GM21447 (cell line): Measurements from ENCODE around the gene IRX5.

ENCODE experiments used
- ATAC-seq: cut with Tn5 transposase; IDR thresholded peaks from one replicate; pipeline ENCODE4 v1.9.1; 2021; ENCODE audit not compliant: unreplicated experiment

IRX5 gene

DNA sequence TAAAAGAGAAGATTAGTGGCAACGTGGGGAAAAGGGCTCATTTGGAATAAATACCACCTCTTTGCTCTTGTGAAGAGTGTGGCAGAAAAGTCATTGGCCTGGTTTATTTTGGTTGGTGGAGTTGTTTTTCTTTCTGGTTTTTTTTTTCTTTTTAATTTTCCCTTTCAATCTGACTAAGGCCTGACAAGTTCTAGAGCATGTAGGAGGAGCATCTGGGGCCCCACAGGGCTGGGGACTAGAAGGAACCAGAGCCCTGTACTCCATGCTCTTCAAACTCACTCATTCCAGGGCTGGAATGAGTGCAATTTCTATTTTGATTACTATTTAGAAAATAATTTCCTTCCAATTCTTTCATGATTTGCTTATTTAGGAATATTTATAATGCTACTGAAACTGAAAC lies 13.3 kb downstream of the IRX5 start:
- no peak for ATAC-seq

DNA sequence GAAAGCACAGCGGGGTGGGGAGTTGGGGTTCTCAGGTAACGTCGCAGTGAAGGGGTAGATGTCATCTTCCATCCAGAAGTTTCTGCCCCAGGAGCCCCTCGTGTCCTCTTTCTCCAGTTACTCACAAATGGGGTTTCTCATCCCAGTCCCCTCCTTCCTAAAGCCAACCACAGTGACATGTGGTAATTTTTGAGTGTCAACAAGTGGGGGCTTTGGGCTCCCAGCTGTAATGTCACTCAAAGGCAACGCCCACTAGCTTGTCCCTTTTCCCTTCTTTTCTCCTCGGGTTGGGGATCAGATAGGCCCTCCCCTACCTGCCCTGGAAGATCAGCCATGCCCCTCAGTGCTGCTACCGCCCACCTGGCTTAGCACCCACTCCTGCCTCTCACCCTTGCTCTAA lies 14.4 kb downstream of the IRX5 start:
- ATAC-seq: no peak

DNA sequence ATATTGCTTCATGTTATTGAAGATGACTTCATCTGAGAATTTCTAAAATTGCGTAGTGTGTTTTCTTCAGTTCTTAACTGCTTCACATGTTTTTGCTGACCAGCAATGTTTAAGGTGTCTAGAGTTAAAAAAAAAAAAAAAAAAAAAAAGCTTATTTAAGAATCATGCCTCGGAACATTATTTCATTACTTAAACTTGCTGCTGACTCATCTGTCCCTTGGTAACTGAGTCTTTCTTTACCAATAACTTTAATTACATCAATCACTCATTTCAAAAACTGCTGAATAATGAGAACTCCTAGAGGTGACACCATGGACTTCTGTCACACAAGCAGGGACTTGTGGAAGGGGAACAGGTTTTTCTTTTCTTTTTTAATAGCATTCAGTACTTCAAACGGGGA lies 16.2 kb downstream of the IRX5 start:
- no peak for ATAC-seq

DNA sequence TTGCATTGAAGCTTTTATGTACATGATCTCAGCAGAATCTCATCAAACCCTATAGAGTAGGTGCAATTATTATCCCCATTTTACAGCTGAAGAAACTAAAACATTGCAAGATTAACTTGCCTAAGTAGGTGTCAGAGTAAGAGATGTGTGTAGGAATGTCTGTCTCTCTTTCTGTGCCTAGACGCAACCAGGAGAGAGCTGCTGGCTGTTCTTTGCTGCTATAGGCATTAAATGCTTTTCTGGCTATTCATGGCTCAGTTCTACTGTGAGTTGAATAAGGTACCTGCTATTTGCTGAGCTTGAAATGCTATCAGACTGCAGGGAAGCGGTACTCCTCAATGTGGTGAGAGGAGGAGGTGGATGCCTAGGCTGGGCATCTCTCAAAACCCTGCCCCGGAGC lies 17.0 kb downstream of the IRX5 start:
- no peak for ATAC-seq

DNA sequence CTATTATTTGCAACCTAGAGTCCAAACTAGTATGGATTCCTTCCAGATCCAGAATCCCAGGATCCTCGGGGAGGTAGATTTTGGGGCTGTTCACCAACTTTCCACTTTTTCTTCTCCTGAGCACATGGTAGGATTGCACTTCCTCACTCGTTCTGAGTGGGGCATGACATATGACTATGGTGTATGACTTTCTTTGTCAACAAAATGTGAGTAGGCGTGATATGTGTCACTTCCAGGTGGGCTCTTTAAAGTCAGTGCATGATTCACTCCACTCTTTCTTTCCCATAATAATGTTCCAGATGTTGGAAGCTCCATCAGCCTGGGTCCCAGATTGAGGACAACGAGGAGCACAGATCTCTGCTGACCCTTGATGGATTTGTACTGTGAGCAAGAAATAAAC lies 21.5 kb downstream of the IRX5 start:
- no peak for ATAC-seq

DNA sequence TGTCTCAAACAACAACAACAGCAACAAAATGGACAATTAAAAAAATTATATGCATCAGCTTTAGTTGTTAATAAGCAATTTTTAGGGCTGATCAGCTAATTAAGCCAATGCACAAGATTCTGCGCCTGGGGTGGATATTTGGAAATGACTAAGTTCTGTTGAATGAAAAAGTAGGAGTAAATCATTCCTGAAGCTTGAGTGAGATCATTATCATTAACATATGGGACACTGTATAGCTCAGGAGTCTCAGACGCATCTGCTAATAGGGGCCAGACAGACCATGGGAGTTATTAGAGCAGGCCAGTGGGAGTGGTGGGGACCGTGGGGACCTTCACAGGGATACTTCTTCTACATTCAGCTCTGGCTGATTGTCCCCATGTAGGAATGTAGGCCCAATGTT lies 22.8 kb downstream of the IRX5 start:
- ATAC-seq: no peak

DNA sequence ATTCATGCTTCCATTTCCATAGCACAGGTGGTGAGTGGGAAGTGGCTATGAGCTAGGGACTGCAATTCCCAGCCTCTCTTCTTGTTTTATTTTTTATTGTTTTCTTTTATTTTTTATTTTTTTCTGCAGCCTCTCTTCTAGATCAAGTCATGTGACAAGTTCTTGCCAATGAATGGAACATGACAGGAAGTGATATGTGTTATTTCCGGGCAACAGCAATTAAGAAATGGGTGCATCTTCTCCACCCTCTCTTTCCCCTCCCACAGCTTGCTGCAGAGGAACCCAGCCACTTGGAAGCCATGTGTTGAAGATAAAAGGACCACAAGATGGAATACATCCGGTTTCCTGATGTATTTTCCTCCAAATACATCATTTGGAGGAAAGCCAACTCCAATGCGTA lies 23.6 kb downstream of the IRX5 start:
- ATAC-seq: no peak

DNA sequence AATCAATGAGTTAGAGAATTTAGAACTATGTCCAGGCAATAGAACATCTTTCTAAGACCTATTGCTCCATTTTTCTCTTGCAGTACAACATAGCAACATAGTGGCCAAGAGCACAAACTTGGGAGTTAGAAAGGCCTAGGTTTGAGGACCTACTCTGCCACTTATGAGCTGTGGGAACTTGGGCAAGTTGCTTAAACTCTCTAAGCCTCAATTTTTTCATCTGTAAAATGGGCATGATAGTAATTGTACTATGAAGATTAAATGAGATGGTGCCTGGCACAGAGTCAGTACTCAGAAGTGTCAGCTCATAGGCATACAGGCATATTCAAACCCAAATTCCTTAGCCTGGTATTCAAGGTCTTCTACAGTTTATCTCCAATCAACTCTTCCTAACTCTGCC lies 25.1 kb downstream of the IRX5 start:
- ATAC-seq: no peak

DNA sequence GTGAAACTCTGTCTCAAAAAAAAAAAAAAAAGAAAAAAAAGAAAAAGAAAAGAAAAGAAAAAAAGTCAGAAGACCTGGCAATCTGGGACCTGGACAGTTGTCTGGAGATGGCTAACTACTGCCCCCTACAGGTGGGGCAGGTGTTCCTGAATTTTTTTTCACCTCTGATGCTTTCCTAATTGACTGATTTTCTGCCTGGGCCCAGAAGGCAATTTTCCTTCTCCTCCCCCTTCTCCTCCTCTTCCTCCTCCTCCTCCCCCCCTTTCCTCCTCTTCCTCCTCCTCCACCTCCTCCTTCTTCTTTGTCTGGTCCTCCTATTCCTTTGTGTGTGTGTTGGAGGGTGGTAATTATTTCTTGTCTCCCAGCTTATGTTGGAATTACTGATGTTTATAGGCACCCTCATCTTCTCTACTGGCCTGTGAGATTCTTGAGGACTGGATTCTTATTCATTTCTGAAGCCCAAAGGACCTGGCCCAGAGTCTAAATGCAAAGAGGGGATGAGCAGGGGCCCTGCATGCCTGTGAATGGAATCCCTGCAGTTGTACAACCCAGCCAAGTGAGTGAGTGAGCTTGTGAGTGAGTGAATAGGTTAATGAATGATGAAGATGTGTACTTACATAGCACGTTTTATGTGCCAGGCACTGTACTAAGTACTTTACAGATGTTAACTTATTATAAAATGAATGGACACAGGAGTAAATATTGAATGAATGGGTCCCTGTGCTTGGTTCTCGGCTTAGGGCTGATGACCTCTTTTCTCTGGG lies 26.9 kb downstream of the IRX5 start:
- no peak for ATAC-seq

DNA sequence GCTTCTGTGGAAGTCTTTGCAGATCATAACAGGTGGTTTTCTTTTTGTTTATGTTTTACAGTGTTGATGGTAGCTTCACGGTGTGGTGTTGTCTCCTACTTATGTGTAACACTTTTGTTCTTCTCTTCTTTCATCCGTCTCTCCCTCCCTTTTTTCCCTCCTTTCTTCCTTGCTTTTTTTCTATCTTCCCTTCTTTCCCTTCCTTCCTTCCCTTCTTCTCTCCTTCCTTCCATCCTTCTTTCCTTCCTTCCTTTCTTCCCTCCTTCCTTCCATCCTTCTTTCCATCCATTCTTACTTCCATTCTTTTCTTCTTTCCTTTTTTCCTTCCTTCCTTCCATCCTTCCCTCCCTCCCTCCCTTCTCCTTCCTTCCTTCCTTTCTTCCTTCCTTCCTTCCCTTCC lies 31.4 kb downstream of the IRX5 start:
- no peak for ATAC-seq

DNA sequence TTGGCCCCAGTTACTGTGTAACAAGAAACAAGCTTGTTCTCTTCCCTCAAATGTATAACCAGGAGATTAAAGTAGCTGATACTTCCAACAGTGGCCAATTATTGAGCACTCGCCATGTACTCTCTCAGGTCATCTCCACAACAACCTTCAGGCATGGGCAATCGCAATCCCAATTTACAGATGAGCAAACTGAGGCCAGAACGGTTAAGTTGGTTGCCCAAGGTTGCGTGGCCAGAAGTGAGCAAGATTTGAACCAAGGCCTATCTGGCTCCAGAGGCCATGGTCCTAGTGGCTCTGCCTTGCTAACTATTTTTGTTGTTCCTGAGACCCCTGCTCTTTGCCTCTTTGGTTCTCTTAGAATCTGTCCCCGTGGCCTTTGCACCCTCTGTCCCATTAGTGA lies 33.6 kb downstream of the IRX5 start:
- ATAC-seq: no peak

DNA sequence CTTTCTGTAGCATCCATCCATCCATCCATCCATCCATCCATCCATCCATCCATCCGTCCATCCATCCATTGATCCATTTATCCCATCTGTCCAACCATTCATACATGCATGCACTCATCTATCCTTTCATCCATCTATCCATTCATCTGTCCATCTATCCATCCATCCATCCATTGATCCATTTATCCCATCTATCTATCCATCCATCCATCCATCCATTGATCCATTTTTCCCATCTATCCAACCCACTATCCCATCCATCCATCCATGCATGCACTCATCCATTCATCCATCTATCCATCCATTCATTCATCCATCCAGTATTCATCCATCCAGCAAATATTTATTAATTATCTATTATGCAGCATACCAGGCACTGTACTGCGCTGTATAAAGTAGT lies 34.8 kb downstream of the IRX5 start:
- ATAC-seq: no peak

DNA sequence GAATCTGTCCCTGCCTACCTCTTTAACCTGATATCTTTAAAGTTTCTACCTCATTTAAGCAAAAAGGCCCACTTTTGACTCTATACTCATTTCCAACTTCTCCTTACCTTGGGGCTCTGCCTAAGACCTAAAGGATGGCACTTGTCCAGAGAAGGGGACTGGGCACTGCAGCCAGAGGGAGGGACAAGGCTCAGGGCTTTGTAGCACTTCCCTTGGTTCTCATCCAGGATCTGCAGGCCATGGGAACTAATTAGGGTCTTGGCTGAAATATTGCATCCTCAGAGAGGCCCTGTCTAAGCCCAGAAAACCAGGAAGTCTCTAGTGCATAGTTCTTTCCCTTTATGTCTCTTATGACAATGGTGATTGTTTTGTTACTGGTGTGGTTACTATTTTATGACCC lies 37.3 kb downstream of the IRX5 start:
- no peak for ATAC-seq

DNA sequence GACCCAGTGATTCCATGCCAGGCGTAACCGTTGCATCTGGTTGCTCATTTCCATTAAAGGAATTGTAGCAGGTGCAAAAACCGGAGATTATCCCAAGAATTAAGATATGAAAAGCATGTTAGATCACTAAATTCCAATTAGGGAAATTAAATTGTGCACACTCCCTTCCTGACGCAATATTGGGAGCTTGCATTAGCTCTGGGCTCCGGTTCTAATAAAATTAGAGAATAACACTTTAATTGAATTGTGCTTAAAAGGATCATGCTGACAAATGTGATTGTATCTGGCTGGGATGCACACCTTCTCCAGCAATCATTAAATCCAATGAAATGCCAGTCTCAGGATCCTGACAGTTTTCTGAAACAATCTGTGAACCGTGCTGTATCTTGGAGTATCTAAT lies 38.1 kb downstream of the IRX5 start:
- no peak for ATAC-seq

DNA sequence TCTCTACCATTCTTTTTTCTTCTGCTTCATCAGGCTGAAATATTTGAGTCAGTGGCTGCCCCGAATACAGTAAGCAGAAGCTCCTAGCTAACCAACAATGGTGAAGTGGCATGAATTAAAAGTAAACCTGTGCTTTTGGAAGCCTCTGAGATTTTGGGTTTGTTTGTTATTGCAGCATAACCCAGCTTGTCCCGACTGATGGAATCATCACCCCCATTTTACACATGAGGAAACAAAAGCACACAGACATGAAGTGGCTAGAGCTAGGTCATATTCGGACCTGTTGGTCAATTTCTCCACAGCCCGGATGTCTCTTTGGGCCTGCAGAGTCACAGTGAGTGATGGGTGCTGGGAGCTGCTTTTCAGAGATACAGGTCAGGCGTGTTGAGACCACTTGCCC lies 39.4 kb downstream of the IRX5 start:
- ATAC-seq: no peak

DNA sequence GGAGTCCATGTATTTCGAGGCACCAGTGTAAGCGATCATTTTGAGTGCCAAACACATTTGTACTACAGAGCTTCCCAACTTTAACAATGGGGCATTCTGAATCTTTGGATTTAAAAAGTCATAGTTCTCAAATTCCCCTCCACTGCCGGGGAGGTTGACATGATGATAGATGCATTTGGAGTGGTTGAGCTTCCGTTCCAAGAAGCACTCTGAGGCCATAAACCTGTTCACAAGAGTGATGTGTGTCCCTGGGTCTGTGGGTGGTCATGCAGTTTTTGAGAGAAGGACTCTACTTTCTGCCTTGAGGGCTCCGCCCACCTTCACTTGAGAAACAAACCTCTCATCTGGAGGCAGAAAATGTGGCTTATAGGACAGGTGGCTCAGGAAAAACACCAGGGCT lies 43.7 kb downstream of the IRX5 start:
- no peak for ATAC-seq

DNA sequence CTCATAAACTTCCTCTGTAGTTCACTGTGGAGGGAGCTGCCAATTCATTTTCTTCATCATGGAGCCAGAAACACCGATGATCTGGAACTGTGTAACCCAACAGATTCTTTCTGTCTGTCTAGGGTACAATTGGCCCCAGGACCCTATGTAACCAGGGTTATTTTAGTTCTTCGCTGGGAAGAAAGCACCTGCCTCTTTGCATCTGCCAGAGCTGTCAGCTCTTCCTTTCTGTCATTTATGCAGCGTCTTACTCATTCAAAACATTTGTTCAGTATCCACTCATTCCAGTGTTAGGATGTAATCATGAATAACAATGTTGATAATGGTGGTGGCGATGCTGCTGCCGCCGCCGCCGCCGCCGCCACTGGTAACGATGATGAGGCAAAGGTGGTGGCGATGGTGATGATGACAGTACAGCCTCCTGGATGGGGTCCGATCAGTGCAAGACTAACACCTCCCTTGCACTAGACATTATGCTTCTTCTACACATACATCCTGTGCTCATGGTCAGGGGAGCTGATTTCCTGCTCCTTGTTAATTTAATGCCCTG lies 46.1 kb downstream of the IRX5 start:
- ATAC-seq: no peak

DNA sequence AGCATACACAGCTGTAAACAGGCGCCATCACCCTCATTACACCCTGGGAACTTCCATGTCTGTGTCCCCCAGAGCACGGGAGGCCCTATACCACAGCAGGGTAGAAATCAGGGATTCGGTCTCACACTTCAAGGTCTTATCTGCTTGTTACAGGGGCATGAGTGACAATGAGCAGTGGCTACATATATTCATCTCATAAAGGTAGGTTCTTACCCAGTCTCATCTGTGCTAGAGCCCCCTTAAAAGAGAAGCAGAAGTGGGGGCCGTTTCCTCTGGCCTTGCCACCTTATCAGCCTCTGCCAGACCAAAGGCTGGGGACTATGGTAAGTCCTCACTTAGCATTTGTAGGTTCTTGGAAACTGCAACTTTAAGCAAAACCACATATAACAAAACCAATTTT lies 46.5 kb downstream of the IRX5 start:
- ATAC-seq: no peak

DNA sequence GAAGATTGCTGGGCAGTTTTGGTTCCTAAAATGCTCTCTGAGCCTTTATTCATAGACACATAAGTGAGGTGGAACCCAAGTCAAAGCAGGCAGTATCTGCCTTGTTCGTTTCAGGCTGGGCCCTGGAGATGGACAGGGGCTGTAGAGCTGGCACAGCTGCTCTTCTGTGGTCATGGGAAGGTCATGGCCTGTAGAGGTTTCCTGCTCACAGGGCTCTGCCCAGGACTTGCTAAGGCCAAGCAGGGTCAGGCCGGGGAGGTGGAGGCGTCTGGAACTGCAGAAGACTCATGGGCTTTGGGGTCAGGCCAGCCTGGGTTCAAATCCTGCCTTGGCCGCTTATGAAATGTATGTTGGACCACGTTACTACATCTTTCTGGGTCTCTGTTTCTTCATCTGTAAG lies 50.2 kb downstream of the IRX5 start:
- ATAC-seq: no peak
